Measurements from ENCODE around the gene EPM2A. TPM values are rescaled to one million over a fixed set of nuclear protein-coding genes. Genes with fewer than 3 reads are reported as not detected.

EPM2A gene
- total and polyA plus RNA-seq, 2 donors (not counting 3 experiments of a cell fraction or from before 2014, with no cell fraction given), result 3.1 to 4.8 TPM

DNA sequence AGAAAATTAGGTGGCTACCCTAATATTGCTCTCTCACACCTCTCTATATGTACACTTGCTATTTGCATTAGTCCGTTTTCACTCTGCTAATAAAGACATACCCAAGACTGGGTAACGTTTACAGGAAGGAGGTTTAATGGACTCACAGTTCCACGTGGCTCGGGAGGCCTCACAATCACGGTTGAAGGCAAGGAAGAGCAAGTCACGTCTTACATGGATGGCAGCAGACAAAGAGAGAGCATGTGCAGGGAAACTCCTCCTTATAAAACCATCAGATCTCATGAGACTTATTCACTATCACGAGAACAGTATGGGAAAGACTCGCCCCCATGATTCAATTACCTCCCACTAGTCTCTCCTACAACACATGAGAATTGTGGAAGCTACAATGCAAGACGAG, 53.4 kb downstream of the EPM2A start:
- no peaks in the 10 kb centered on the region for H3K9me3 ChIP-seq (replicated peaks; ENCODE audit: control insufficient read depth, insufficient read depth, low read length)
- no peak overlapping the region for H3K4me3 ChIP-seq (replicated peaks in 1 of 3; ENCODE audit: insufficient read depth in 1 of 3, low read depth in 1 of 3, low read length in 3 of 3)
- no peaks in the 10 kb centered on the region for H3K4me1 ChIP-seq (ENCODE audit: control insufficient read depth, extremely low read depth, insufficient read depth, low read length)
- H2AFZ ChIP-seq (ENCODE audit: low read depth, low read length), result no peak overlapping the region
- intact Hi-C loops (cut with micrococcal nuclease) (no loop called here), dilution Hi-C loops (cut with MboI; ENCODE audit: extremely low pct_ligation_motif_present, low sequenced_read_pairs) (no loop called here)
- no peak overlapping the region for H3K9ac ChIP-seq (replicated peaks; ENCODE audit: extremely low read depth, insufficient read depth, low read length)
- no peak overlapping the region for H3K27ac ChIP-seq (ENCODE audit: insufficient read depth, low read depth, low read length)
- TF ChIP-seq POLR2A (IDR thresholded peaks at IDR 0.05; ENCODE audit: low read depth, low read length) (no peak), FOS (IDR thresholded peaks at IDR 0.05; ENCODE audit: borderline replicate concordance, insufficient read depth, low read length) (no peak)
- DNase-seq (ENCODE audit: low read depth, low spot score) (no peak), FAIRE-seq (no peak)
- no peaks in the 10 kb centered on the region for H3K79me2 ChIP-seq (ENCODE audit: control insufficient read depth, insufficient read depth, low read length)
- H3K27me3 ChIP-seq (ENCODE audit: control insufficient read depth in 2 of 2, insufficient read depth in 2 of 2, low read length in 2 of 2), result no peaks in the 10 kb centered on the region
- H3K36me3 ChIP-seq (ENCODE audit: control insufficient read depth in 2 of 2, extremely low read depth in 1 of 2, insufficient read depth in 2 of 2, low read length in 2 of 2), result no peaks in the 10 kb centered on the region
- H3K4me2 ChIP-seq (ENCODE audit: insufficient read depth, low read length), result no peak overlapping the region
- ChIA-PET CTCF (no interaction called here), POLR2A (no interaction called here)
- BruUV-seq (replicated peaks), result no TSS peak
- H3K9me1 ChIP-seq (replicated peaks; ENCODE audit: control insufficient read depth, extremely low read depth, insufficient read depth, low read length), result no peaks in the 10 kb centered on the region
- H4K20me1 ChIP-seq (replicated peaks; ENCODE audit: control insufficient read depth, extremely low read depth, insufficient read depth, low read length), result no peaks in the 10 kb centered on the region

DNA sequence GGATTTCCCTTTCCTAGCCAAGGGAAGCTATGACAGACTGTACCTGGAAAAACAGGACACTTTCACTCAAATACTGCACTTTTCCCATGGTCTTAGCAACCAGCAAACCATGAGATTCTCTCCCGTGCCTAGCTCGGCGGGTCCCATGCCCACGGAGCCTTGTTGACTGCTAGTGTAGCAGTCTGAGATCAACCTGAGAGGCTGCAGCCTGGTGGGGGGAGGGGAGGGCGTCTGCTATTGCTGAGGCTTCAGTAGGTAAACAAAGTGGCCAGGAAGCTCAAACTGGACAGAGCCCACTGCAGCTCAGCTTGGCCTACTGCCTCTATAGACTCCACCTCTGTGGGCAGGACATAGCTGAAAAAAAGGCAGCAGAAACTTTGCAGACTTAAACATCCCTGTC, 61.8 kb downstream of the EPM2A start:
- no TSS peak for BruUV-seq (replicated peaks)
- Histone ChIP-seq H3K9ac (replicated peaks; ENCODE audit: extremely low read depth, insufficient read depth, low read length) (no peak overlapping the region), H3K79me2 (ENCODE audit: control insufficient read depth, insufficient read depth, low read length) (no peaks in the 10 kb centered on the region), H3K36me3 (ENCODE audit: control insufficient read depth in 2 of 2, extremely low read depth in 1 of 2, insufficient read depth in 2 of 2, low read length in 2 of 2) (no peaks in the 10 kb centered on the region), H2AFZ (ENCODE audit: low read depth, low read length) (no peak overlapping the region), H3K9me1 (replicated peaks; ENCODE audit: control insufficient read depth, extremely low read depth, insufficient read depth, low read length) (no peaks in the 10 kb centered on the region), H3K9me3 (replicated peaks; ENCODE audit: control insufficient read depth, insufficient read depth, low read length) (no peaks in the 10 kb centered on the region), H3K27me3 (ENCODE audit: control insufficient read depth in 2 of 2, insufficient read depth in 2 of 2, low read length in 2 of 2) (no peaks in the 10 kb centered on the region), H3K4me1 (ENCODE audit: control insufficient read depth, extremely low read depth, insufficient read depth, low read length) (peaks cover 24% of the 10 kb centered on the region), H3K4me2 (ENCODE audit: insufficient read depth, low read length) (no peak overlapping the region), H4K20me1 (replicated peaks; ENCODE audit: control insufficient read depth, extremely low read depth, insufficient read depth, low read length) (no peaks in the 10 kb centered on the region), H3K27ac (ENCODE audit: insufficient read depth, low read depth, low read length) (no peak overlapping the region), H3K4me3 (replicated peaks in 1 of 3; ENCODE audit: insufficient read depth in 1 of 3, low read depth in 1 of 3, low read length in 3 of 3) (no peak overlapping the region)
- TF ChIP-seq JUN (IDR thresholded peaks at IDR 0.05; ENCODE audit: borderline replicate concordance, insufficient read depth, insufficient read length, low read depth), result no peak
- TF ChIP-seq FOS (IDR thresholded peaks at IDR 0.05; ENCODE audit: borderline replicate concordance, insufficient read depth, low read length), result no peak
- no peak for TF ChIP-seq GATA2 (IDR thresholded peaks at IDR 0.05; ENCODE audit: insufficient read depth, insufficient read length, low read depth, low read length)
- TF ChIP-seq POLR2A (IDR thresholded peaks at IDR 0.05; ENCODE audit: low read depth, low read length), result no peak
- TF ChIP-seq MYC (IDR thresholded peaks at IDR 0.05; ENCODE audit: low read depth, low read length), result no peak
- TF ChIP-seq POLR2AphosphoS5 (IDR thresholded peaks at IDR 0.05; ENCODE audit: insufficient read depth, low read depth, low read length), result no peak
- TF ChIP-seq, protein P1, sequence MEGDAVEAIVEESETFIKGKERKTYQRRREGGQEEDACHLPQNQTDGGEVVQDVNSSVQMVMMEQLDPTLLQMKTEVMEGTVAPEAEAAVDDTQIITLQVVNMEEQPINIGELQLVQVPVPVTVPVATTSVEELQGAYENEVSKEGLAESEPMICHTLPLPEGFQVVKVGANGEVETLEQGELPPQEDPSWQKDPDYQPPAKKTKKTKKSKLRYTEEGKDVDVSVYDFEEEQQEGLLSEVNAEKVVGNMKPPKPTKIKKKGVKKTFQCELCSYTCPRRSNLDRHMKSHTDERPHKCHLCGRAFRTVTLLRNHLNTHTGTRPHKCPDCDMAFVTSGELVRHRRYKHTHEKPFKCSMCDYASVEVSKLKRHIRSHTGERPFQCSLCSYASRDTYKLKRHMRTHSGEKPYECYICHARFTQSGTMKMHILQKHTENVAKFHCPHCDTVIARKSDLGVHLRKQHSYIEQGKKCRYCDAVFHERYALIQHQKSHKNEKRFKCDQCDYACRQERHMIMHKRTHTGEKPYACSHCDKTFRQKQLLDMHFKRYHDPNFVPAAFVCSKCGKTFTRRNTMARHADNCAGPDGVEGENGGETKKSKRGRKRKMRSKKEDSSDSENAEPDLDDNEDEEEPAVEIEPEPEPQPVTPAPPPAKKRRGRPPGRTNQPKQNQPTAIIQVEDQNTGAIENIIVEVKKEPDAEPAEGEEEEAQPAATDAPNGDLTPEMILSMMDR (IDR thresholded peaks at IDR 0.05; ENCODE audit: extremely low read depth in 1 of 2, insufficient read depth in 1 of 2, low read depth in 1 of 2, low read length in 2 of 2), result no peak
- TF ChIP-seq EZH2 (IDR thresholded peaks at IDR 0.05; ENCODE audit: borderline replicate concordance, low read depth, low read length, severe bottlenecking), result no peak
- TF ChIP-seq, protein P2, sequence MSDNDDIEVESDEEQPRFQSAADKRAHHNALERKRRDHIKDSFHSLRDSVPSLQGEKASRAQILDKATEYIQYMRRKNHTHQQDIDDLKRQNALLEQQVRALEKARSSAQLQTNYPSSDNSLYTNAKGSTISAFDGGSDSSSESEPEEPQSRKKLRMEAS (IDR thresholded peaks at IDR 0.05; ENCODE audit: insufficient read depth, insufficient read length), result no peak
- DNase-seq (ENCODE audit: low read depth, low spot score) (no peak), FAIRE-seq (no peak)
- dilution Hi-C loops (cut with MboI; ENCODE audit: extremely low pct_ligation_motif_present, low sequenced_read_pairs), result no loop called here
- ChIA-PET POLR2A (no interaction called here), CTCF (interaction anchor here (1.3 to 2.5 kb wide), 2 partner anchors 17 to 30 kb away, joined by 3 to 10 read pairs; no protein-coding TSS in a partner anchor)
- intact Hi-C loops (cut with micrococcal nuclease), result no loop called here
